Measurements from ENCODE around the gene EDC4. TPM values are rescaled to one million over a fixed set of nuclear protein-coding genes. Genes with fewer than 3 reads are reported as not detected.

Gene EDC4
- total and polyA plus RNA-seq, 12 donors = 34.0 to 115 (median 58.7) TPM

DNA sequence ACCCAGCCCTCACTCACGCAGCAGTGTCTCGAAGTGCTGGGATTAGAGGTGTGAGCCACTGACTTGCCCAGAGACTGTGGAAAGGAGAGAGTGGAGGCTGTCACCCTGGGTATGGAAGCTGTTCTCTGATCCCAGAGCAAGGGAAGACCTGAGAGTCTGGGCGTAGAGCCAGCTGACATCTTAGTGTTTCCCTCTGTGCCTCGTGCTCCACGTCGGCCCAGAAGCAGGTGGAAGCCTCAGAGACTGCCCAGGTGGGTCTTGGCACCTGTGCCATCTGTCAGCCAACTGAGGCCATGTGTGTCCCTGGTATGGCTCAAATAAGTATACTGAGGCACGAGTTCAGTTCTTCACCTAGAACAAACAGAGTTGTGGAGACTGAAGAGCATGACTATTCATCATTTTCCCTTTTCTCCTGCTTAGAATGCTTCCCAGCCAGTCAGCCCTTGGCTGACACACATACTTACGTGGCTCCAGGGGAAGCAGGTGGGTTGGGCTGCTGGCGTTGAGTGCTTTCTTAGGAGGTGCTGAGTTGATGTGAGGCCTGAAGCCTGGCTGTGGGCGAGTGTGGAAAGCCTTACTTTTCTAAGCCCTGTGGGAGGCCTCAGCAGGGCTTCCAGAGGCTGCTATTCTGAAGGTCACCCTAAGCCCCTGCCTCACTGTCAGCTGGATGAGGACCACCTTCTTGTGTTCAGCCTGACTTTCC, 50.7 kb downstream of the EDC4 start:
- Histone ChIP-seq H3K27ac (peak overlapping the region in 1 of 5 donors; percentile 47), H3K4me3 (no peak overlapping the region), H3K27me3 (no peaks in the 10 kb centered on the region), H3K9me3 (replicated peaks in 1 of 3) (no peaks in the 10 kb centered on the region), H3K36me3 (replicated peaks in 1 of 2) (peaks cover 0 to 8% of the 10 kb centered on the region in 2 donors), H3K4me1 (replicated peaks in 1 of 2) (peaks cover 0 to 8% of the 10 kb centered on the region in 2 donors)
- intact Hi-C loops (cut with DNase I) = loop anchor here (2.0 to 10.0 kb wide), 3 partner anchors 105 to 249 kb away; no protein-coding TSS in a partner anchor
- WGBS, 4 donors = 74 to 89% (median 77%) methylated on average over 5 to 10 of the region's 10 CpGs
- TF ChIP-seq, protein P1, sequence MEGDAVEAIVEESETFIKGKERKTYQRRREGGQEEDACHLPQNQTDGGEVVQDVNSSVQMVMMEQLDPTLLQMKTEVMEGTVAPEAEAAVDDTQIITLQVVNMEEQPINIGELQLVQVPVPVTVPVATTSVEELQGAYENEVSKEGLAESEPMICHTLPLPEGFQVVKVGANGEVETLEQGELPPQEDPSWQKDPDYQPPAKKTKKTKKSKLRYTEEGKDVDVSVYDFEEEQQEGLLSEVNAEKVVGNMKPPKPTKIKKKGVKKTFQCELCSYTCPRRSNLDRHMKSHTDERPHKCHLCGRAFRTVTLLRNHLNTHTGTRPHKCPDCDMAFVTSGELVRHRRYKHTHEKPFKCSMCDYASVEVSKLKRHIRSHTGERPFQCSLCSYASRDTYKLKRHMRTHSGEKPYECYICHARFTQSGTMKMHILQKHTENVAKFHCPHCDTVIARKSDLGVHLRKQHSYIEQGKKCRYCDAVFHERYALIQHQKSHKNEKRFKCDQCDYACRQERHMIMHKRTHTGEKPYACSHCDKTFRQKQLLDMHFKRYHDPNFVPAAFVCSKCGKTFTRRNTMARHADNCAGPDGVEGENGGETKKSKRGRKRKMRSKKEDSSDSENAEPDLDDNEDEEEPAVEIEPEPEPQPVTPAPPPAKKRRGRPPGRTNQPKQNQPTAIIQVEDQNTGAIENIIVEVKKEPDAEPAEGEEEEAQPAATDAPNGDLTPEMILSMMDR (IDR thresholded peaks at IDR 0.05) = no peak
- peak in 1 of 7 donors; percentile 69 for DNase-seq

DNA sequence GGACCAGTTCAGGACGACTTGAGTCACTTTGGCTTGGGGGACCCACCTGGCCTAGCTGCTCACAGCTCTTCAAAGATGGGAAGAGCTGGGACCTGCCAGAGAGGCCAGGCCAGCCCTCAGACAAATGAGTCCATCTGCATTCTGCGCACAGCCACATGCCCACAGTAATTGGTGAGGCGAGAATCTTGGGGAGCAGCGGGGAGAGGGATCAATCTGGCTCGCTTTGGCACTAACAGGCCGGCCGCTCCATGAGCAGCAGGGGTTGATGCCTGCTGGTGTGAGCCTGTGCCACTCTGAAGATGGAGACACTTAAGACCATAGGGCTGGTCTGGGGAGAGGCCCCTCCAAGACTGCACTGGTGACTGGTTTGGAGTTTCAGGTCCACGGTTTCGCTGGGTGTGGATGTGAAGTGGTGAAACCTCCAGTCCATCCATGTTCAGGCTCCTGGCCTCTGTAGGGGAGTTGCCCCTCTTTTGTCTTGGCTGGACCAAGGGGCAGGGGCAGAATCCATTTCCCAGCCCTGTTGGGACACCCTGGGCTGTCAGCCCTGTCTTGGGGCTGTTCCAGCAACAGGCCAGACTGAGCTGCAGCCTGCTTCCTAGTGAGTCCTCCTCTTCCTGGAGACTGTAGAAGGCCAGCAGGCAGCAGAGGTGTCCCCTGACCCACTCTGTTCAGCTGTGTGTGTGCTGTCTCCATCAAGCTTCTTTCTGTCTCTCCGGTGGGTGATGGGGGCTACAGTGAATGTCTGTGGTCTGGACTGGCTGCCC, 51.5 kb downstream of the EDC4 start:
- DNase-seq = no peak
- 78 to 93% (median 90%) methylated on average over 5 to 10 of the region's 10 CpGs for WGBS, 4 donors
- peaks cover 0 to 8% of the 10 kb centered on the region in 2 donors for H3K4me1 ChIP-seq (replicated peaks in 1 of 2)
- no peaks in the 10 kb centered on the region for H3K9me3 ChIP-seq (replicated peaks in 1 of 3)
- intact Hi-C loops (cut with DNase I) = loop anchor here in 1 of 2 donors (10.0 kb wide), 2 partner anchors 110 to 250 kb away; no protein-coding TSS in a partner anchor
- no peak overlapping the region for H3K4me3 ChIP-seq
- TF ChIP-seq, protein P1 (IDR thresholded peaks at IDR 0.05) = no peak
- TF ChIP-seq POLR2A (IDR thresholded peaks at IDR 0.05) = no peak
- no peaks in the 10 kb centered on the region for H3K27me3 ChIP-seq
- no peak overlapping the region for H3K27ac ChIP-seq
- peaks cover 0 to 8% of the 10 kb centered on the region in 2 donors for H3K36me3 ChIP-seq (replicated peaks in 1 of 2)

DNA sequence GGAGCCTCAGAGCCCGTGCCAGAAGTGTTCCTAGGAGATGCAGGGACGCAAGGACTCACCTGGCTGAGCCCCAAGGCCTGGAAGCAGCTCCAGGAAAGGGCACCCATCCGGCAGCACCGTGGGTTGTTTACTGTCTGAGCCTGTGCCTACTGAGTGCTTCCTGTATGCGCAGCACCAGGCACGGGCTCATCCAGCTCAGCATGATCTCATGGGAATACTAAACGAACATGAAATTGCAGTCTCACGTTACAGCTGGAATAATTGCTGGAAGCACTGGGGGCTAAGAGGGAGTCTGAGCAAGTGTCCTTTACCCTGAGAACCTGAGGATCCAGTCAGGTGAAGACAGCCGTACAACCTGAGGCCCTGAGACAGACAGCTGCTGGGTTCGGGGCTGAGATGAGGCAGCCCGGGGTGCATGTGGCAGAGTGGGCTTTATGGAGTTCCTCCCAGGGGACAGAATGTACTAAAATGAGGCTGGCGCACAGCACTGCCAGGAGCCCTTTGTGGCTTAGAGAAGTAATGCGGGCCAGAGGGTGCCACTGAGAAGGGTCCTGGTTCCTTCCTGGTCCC, 53.4 kb downstream of the EDC4 start:
- DNase-seq = peak in 1 of 7 donors; percentile 73
- Histone ChIP-seq H3K9me3 (replicated peaks in 1 of 3) (no peaks in the 10 kb centered on the region), H3K36me3 (replicated peaks in 1 of 2) (peaks cover 0 to 13% of the 10 kb centered on the region in 2 donors), H3K27me3 (no peaks in the 10 kb centered on the region), H3K4me3 (no peak overlapping the region), H3K27ac (peak overlapping the region in 2 of 5 donors; percentile 71 to 73), H3K4me1 (replicated peaks in 1 of 2) (peaks cover 0 to 8% of the 10 kb centered on the region in 2 donors)
- intact Hi-C loops (cut with DNase I) = loop anchor here (5.0 to 10.0 kb wide), 4 partner anchors 44 to 254 kb away; partner anchors contain the start of gene NRN1L (in 2 of the 2)
- no peak for TF ChIP-seq POLR2A (IDR thresholded peaks at IDR 0.05)
- TF ChIP-seq, protein P1 (IDR thresholded peaks at IDR 0.05) = no peak
- WGBS, 4 donors = 59 to 73% (median 60%) methylated on average over 7 to 13 of the region's 13 CpGs

Measured in adrenal gland (tissue), 12 donors.